Psoas muscle (tissue), 8 donors: ENCODE measurements around the gene VAMP2. TPM values are rescaled to one million over a fixed set of nuclear protein-coding genes. Genes with fewer than 3 reads are reported as not detected.
A peak's percentile ranks its signal among the peaks of the same experiment; 100 is the strongest.

ENCODE experiments used
- ATAC-seq, 4 donors: fragments of 200-7000 bp; cut with Tn5 transposase; one replicate each; pipeline ENCODE4 v1.9.1; 2020; ENCODE audit warnings: moderate library complexity in 3 of 4, mild to moderate bottlenecking in 2 of 4
- DNase-seq, 2 donors: peaks; one replicate each; pipeline ENCODE4 v3.0.0-alpha.2; 2020
- H3K27ac ChIP-seq: fragments of 200-600 bp; one replicate; pipeline ENCODE4 v1.8.0; 2022
- H3K27me3 ChIP-seq, 3 donors: fragments of 200-600 bp in 1 of 3; one replicate each; pipeline versions ENCODE4 v1.6.1 to v1.8.0; 2013 to 2022; ENCODE audit warnings: low read length in 2 of 3, mild to moderate bottlenecking in 2 of 3, moderate library complexity in 1 of 3; ENCODE audit not compliant: insufficient read depth in 3 of 3
- H3K36me3 ChIP-seq, 2 donors: fragments of 200-600 bp in 1 of 2; one replicate each; pipeline versions ENCODE4 v1.6.1 to v1.8.0; 2013 to 2022; ENCODE audit warnings: low read depth in 1 of 2, mild to moderate bottlenecking in 1 of 2, moderate library complexity in 1 of 2; ENCODE audit not compliant: insufficient read depth in 1 of 2
- H3K4me1 ChIP-seq: fragments of 200-600 bp; one replicate; pipeline ENCODE4 v1.8.0; 2022
- H3K4me3 ChIP-seq: fragments of 200-600 bp; one replicate; pipeline ENCODE4 v1.8.0; 2022; ENCODE audit warnings: mild to moderate bottlenecking
- H3K9me3 ChIP-seq: fragments of 200-600 bp; one replicate; pipeline ENCODE4 v1.8.0; 2022
- WGBS, 3 donors: extraction: QIAGEN DNeasy Blood & Tissue Kit; methylation state at CpG; one replicate each; pipeline versions ENCODE4 v1.1.6 to v1.1.7; 2013; 5-methylcytosine and 5-hydroxymethylcytosine counted together
- intact Hi-C, 2 donors: fragments of 100-400 bp; cut with DNase I; formaldehyde crosslinking; loops; one replicate each; pipeline versions ENCODE4 v1.11.0 to v1.14.2; 2022
- polyA plus RNA-seq, 3 donors: library from polyadenylated mRNA; stranded (reverse); fragments of 200-250 nt; gene quantifications; one replicate each; pipeline ENCODE4 v1.2.3, GENCODE V29; 2013
- total RNA-seq, 4 donors: library from RNA; stranded (reverse); fragmentation: NEBNext Ultra II Directional in 2 of 4; extraction: Animal tissue kit (Norgen Biotek cat#: 25700) in 2 of 4; gene quantifications; one replicate each; pipeline versions ENCODE4 v1.2.1 to v1.2.4, GENCODE V29; 2021 to 2023
- TF ChIP-seq, protein P1 (sequence below): fragments of 200-600 bp; IDR thresholded peaks from one replicate; pipeline ENCODE4 v1.8.0; 2022; ENCODE audit warnings: antibody characterized with exemption
- donor health status: healthy with polysubstance abuse.
- donor health status: DM: no; HTN: no; CAD: no; lungs with moderate emphysema.
- donor health status: Bipolar disorder and iron deficiency.
- donor health status: healthy.
- donor health status: DM: yes; HTN: yes; CAD: no.
- donor health status: DM: no; HTN: no; CAD: no.
- donor health status: DM: no; HTN: no; CAD: no.
- donor health status: DM: yes; HTN: yes; CAD: no.

Gene VAMP2
- total and polyA plus RNA-seq, 7 donors, result 33.2 to 59.2 (median 45.1) TPM

DNA sequence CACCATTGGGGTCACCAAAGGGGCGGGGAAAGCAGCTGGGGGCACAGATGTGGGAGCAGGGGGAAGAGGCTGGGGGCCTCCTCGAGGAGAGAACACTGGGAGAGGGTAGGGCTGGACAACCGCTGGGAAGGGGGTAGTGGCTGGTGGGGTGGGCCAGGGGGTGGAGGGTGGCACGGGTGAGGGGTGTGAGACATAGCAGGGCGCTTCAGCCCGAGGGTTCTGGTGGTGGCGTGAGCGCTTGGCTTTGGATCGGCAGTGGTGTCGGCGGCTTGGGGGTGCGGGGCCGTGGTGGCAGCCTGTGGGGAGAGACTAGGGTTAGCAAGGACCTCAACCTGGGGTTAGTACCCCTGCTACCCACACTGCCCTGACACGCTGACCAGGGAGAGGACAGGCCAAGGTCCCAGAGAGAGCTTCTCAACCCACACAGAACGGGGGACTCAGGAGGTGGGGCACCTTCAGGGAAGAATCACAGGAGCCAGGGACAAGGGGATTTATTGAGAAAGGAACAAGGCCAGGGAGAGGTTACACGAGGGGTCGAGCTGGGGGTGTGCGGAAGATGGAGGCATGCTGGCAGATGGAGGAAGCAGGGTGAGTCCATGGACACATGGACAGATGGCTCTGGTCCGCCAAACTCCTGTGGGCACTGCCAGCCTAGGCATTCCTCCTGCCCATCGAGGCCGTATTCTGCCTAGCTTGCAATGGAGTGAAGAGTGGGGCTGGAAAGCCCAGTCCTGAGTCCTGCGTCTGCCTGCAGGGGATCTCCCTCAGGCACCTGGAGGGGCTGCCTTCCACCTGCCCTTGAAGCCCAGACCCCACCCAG lies 19.0 kb downstream of the VAMP2 start:
- TF ChIP-seq, protein P1, sequence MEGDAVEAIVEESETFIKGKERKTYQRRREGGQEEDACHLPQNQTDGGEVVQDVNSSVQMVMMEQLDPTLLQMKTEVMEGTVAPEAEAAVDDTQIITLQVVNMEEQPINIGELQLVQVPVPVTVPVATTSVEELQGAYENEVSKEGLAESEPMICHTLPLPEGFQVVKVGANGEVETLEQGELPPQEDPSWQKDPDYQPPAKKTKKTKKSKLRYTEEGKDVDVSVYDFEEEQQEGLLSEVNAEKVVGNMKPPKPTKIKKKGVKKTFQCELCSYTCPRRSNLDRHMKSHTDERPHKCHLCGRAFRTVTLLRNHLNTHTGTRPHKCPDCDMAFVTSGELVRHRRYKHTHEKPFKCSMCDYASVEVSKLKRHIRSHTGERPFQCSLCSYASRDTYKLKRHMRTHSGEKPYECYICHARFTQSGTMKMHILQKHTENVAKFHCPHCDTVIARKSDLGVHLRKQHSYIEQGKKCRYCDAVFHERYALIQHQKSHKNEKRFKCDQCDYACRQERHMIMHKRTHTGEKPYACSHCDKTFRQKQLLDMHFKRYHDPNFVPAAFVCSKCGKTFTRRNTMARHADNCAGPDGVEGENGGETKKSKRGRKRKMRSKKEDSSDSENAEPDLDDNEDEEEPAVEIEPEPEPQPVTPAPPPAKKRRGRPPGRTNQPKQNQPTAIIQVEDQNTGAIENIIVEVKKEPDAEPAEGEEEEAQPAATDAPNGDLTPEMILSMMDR, result no peak
- peak in 1 of 2 donors; percentile 58 for DNase-seq
- Histone ChIP-seq H3K4me1 (peaks cover 41% of the 10 kb centered on the region), H3K36me3 (peaks cover 26 to 97% of the 10 kb centered on the region in 2 donors), H3K4me3 (no peak overlapping the region), H3K27me3 (no peaks in the 10 kb centered on the region), H3K9me3 (no peaks in the 10 kb centered on the region), H3K27ac (no peak overlapping the region)
- no peak for ATAC-seq
- intact Hi-C loops, result loop anchor here in 1 of 2 donors (10.0 kb wide), 1 partner anchor 899 kb away; the partner anchor contains the start of gene GABARAP
- WGBS, 3 donors, result 70 to 87% (median 75%) methylated on average over 22 of the region's 22 CpGs

GRCh38 chr17:8142887-8143580 lies 19.7 kb downstream of the VAMP2 start:
- no peak overlapping the region for H3K4me3 ChIP-seq
- H3K27ac ChIP-seq, result peak overlapping the region; percentile 93
- peaks cover 26 to 90% of the 10 kb centered on the region in 2 donors for H3K36me3 ChIP-seq
- H3K9me3 ChIP-seq, result no peaks in the 10 kb centered on the region
- H3K27me3 ChIP-seq, result no peaks in the 10 kb centered on the region
- H3K4me1 ChIP-seq, result peaks cover 43% of the 10 kb centered on the region
- peak in 1 of 2 donors; percentile 57 for DNase-seq
- TF ChIP-seq, protein P1, result no peak
- intact Hi-C loops, result loop anchor here in 1 of 2 donors (10.0 kb wide), 1 partner anchor 898 kb away; the partner anchor contains the start of gene GABARAP
- ATAC-seq, result no peak
- WGBS, 3 donors, result 68 to 83% (median 73%) methylated on average over 12 to 15 of the region's 15 CpGs

DNA sequence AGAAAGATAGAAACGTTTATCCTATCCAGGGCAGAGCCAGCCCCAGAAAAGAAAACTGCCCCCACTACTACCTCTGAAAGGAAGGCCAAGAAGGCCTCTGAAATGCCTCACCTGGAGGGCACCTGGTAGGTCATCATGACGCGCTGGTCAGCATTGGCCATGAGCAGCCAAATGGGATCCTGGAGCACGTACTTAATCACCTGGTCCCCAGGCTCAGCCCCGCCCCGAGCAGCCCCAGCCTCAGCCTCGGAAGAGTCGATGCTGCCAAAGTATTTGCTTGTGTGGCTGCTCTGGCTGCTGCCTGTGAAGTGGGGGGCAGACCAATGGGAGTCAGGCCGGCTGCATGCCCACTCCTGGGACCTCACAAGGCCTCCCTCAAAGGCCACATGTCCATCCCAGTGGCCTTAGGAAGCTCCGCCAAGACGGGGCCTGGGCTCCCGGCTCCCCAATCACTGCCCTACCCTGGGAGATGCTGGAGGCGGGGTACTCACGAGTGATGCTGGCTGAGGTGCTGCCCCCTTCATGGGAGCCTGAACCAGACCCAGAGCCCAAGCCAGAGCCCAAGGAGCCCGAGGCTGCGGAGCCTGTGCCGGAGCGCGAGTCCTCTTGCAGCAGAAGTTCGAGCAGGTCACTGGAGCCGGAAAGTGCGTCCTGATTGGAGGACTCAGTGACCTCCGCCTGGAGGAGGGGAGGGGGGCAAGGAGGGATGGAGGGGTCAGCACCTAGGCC lies 20.4 kb downstream of the VAMP2 start:
- H3K27me3 ChIP-seq, result no peaks in the 10 kb centered on the region
- intact Hi-C loops, result loop anchor here in 1 of 2 donors (10.0 kb wide), 1 partner anchor 898 kb away; the partner anchor contains the start of gene GABARAP
- H3K36me3 ChIP-seq, result peaks cover 19 to 83% of the 10 kb centered on the region in 2 donors
- no peak for ATAC-seq
- peak overlapping the region; percentile 93 for H3K27ac ChIP-seq
- TF ChIP-seq, protein P1, result no peak
- peaks cover 39% of the 10 kb centered on the region for H3K4me1 ChIP-seq
- H3K9me3 ChIP-seq, result no peaks in the 10 kb centered on the region
- H3K4me3 ChIP-seq, result no peak overlapping the region
- DNase-seq, result no peak
- 74 to 86% (median 78%) methylated on average over 23 of the region's 23 CpGs for WGBS, 3 donors

DNA sequence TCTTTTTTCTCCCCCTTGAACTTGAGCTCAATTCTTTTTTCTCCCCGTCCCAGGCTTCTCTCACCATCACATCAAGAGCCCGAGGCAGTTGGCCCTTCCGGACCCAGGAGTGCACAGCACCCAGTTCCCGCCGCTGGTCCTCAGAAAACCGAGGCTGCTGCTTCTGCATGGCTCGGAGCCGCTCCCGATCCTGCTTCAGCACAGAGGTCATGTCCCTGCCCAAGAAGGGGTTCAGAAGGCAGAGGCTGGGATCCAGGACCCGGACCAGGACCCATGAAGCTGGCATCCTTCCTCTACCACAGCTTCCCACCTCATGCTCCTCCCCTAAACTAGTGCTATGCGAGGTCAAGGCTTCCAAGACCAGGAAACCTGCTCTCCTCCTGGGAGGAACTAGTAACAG lies 21.0 kb downstream of the VAMP2 start:
- Histone ChIP-seq H3K4me1 (peaks cover 33% of the 10 kb centered on the region), H3K4me3 (no peak overlapping the region), H3K27ac (peak overlapping the region; percentile 93), H3K9me3 (no peaks in the 10 kb centered on the region), H3K36me3 (peaks cover 14 to 77% of the 10 kb centered on the region in 2 donors), H3K27me3 (no peaks in the 10 kb centered on the region)
- DNase-seq (no peak), ATAC-seq (no peak)
- whole genome bisulfite sequencing, 3 donors, result 83 to 85% (median 83%) methylated on average over 11 of the region's 11 CpGs
- TF ChIP-seq, protein P1, result no peak
- intact Hi-C loops, result loop anchor here in 1 of 2 donors (10.0 kb wide), 1 partner anchor 897 kb away; the partner anchor contains the start of gene GABARAP
